ENCODE measurements around the gene TBRG4.

Gene TBRG4

GRCh38 chr7:45069444-45070253 lies 41.8 kb downstream of the TBRG4 start:
- ATAC-seq (ENCODE audit: low read depth) (no peak), DNase-seq (ENCODE audit: low spot score) (no peak)
- Histone ChIP-seq H3K4me3 (ENCODE audit: severe bottlenecking) (no peak overlapping the region), H3K27ac (ENCODE audit: poor library complexity, severe bottlenecking) (no peak overlapping the region), H3K27me3 (ENCODE audit: insufficient read depth, poor library complexity, severe bottlenecking) (no peaks in the 10 kb centered on the region), H3K36me3 (ENCODE audit: low read depth) (peaks cover 42% of the 10 kb centered on the region), H3K9me3 (ENCODE audit: severe bottlenecking) (no peaks in the 10 kb centered on the region), H3K4me1 (ENCODE audit: insufficient read depth, poor library complexity, severe bottlenecking) (no peaks in the 10 kb centered on the region)
- no peak for TF ChIP-seq CTCF (IDR thresholded peaks at IDR 0.05; ENCODE audit: poor library complexity, severe bottlenecking)

GRCh38 chr7:45068236-45069023 lies 43.1 kb downstream of the TBRG4 start:
- no peak for TF ChIP-seq CTCF (IDR thresholded peaks at IDR 0.05; ENCODE audit: poor library complexity, severe bottlenecking)
- no peaks in the 10 kb centered on the region for H3K27me3 ChIP-seq (ENCODE audit: insufficient read depth, poor library complexity, severe bottlenecking)

GRCh38 chr7:45067582-45067981 lies 43.9 kb downstream of the TBRG4 start:
- H3K27me3 ChIP-seq (ENCODE audit: insufficient read depth, poor library complexity, severe bottlenecking), result no peaks in the 10 kb centered on the region
- H3K36me3 ChIP-seq (ENCODE audit: low read depth), result peaks cover 37% of the 10 kb centered on the region
- no peak for TF ChIP-seq CTCF (IDR thresholded peaks at IDR 0.05; ENCODE audit: poor library complexity, severe bottlenecking)
- DNase-seq (ENCODE audit: low spot score) (no peak), ATAC-seq (ENCODE audit: low read depth) (no peak)
- H3K4me1 ChIP-seq (ENCODE audit: insufficient read depth, poor library complexity, severe bottlenecking), result no peaks in the 10 kb centered on the region
- H3K9me3 ChIP-seq (ENCODE audit: severe bottlenecking), result no peaks in the 10 kb centered on the region
- H3K27ac ChIP-seq (ENCODE audit: poor library complexity, severe bottlenecking), result no peak overlapping the region
- H3K4me3 ChIP-seq (ENCODE audit: severe bottlenecking), result no peak overlapping the region

More at GRCh38 chr7:45068236-45069023, 43.1 kb downstream of the TBRG4 start:
- DNase-seq (ENCODE audit: low spot score) (no peak), ATAC-seq (ENCODE audit: low read depth) (no peak; the same call in 2 of the 3 replicates)
- Histone ChIP-seq H3K27ac (ENCODE audit: poor library complexity, severe bottlenecking) (no peak overlapping the region), H3K36me3 (ENCODE audit: low read depth) (peaks cover 38% of the 10 kb centered on the region), H3K9me3 (ENCODE audit: severe bottlenecking) (no peaks in the 10 kb centered on the region), H3K4me3 (ENCODE audit: severe bottlenecking) (no peak overlapping the region), H3K4me1 (ENCODE audit: insufficient read depth, poor library complexity, severe bottlenecking) (no peaks in the 10 kb centered on the region)

GRCh38 chr7:45066409-45066808 lies 45.1 kb downstream of the TBRG4 start:
- DNase-seq (ENCODE audit: low spot score), result no peak
- no peak overlapping the region for H3K27ac ChIP-seq (ENCODE audit: poor library complexity, severe bottlenecking)

More at GRCh38 chr7:45066409-45066808, 45.1 kb downstream of the TBRG4 start:
- TF ChIP-seq CTCF (IDR thresholded peaks at IDR 0.05; ENCODE audit: poor library complexity, severe bottlenecking), result no peak
- Histone ChIP-seq H3K9me3 (ENCODE audit: severe bottlenecking) (no peaks in the 10 kb centered on the region), H3K4me1 (ENCODE audit: insufficient read depth, poor library complexity, severe bottlenecking) (no peaks in the 10 kb centered on the region), H3K36me3 (ENCODE audit: low read depth) (peaks cover 34% of the 10 kb centered on the region), H3K4me3 (ENCODE audit: severe bottlenecking) (no peak overlapping the region), H3K27me3 (ENCODE audit: insufficient read depth, poor library complexity, severe bottlenecking) (no peaks in the 10 kb centered on the region)
- ATAC-seq (ENCODE audit: low read depth), result no peak

All from RWPE2 (cell line).